ENCODE measurements around the gene COBLL1. TPM values are rescaled to one million over a fixed set of nuclear protein-coding genes. Genes with fewer than 3 reads are reported as not detected.

Gene COBLL1, protein sequence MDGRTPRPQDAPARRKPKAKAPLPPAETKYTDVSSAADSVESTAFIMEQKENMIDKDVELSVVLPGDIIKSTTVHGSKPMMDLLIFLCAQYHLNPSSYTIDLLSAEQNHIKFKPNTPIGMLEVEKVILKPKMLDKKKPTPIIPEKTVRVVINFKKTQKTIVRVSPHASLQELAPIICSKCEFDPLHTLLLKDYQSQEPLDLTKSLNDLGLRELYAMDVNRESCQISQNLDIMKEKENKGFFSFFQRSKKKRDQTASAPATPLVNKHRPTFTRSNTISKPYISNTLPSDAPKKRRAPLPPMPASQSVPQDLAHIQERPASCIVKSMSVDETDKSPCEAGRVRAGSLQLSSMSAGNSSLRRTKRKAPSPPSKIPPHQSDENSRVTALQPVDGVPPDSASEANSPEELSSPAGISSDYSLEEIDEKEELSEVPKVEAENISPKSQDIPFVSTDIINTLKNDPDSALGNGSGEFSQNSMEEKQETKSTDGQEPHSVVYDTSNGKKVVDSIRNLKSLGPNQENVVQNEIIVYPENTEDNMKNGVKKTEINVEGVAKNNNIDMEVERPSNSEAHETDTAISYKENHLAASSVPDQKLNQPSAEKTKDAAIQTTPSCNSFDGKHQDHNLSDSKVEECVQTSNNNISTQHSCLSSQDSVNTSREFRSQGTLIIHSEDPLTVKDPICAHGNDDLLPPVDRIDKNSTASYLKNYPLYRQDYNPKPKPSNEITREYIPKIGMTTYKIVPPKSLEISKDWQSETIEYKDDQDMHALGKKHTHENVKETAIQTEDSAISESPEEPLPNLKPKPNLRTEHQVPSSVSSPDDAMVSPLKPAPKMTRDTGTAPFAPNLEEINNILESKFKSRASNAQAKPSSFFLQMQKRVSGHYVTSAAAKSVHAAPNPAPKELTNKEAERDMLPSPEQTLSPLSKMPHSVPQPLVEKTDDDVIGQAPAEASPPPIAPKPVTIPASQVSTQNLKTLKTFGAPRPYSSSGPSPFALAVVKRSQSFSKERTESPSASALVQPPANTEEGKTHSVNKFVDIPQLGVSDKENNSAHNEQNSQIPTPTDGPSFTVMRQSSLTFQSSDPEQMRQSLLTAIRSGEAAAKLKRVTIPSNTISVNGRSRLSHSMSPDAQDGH
- 2.6 and 3.5 TPM in 2 replicates for total RNA-seq (2014; rRNA removed; shearing (Covaris generic))

- peak; percentile 81 for DNase-seq
- Histone ChIP-seq H3K27me3 (ENCODE audit: control insufficient read depth, insufficient read depth, low read length) (peaks cover 18% of the 10 kb centered on the region), H3K4me3 (ENCODE audit: insufficient read depth, low read depth, low read length) (peak within 1 kb of the TSS; percentile 79), H3K36me3 (replicated peaks; ENCODE audit: control insufficient read depth, insufficient read depth, low read length) (no peaks in the 10 kb centered on the region)
Observed at GRCh38 chr2:164841719-164842623, at the start of gene COBLL1. Gene COBLL1, minus strand, starts transcription at chr2:164841823. Its CDS starts 627 bp downstream, at chr2:164841196.

GRCh38 chr2:164890544-164890943 lies 48.9 kb upstream of the COBLL1 start:
- no peak for DNase-seq
- Histone ChIP-seq H3K27me3 (ENCODE audit: control insufficient read depth, insufficient read depth, low read length) (no peaks in the 10 kb centered on the region), H3K4me3 (ENCODE audit: insufficient read depth, low read depth, low read length) (no peak overlapping the region), H3K36me3 (replicated peaks; ENCODE audit: control insufficient read depth, insufficient read depth, low read length) (no peaks in the 10 kb centered on the region)

DNA sequence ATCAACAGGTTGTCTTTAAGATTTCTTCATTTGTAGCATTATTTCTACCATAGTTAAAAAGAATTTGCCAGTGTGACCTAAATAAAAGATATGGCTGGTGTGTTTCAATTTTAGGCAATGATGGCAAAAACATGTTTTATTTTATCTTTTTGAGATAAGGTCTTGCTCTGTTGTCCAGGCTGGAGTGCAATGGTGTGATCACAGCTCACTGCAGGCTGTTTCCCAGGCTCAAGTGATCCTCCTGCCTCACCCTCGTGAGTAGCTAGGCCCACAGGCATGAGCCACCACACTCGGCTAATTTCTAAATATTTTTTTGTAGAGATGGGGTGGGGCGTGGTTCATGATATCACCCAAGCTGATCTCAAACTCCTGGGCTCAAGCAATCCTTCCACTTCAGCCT lies 47.0 kb upstream of the COBLL1 start:
- no peaks in the 10 kb centered on the region for H3K27me3 ChIP-seq (ENCODE audit: control insufficient read depth, insufficient read depth, low read length)
- no peak for DNase-seq

GRCh38 chr2:164887434-164888144 lies 46.0 kb upstream of the COBLL1 start:
- H3K4me3 ChIP-seq (ENCODE audit: insufficient read depth, low read depth, low read length), result no peak overlapping the region
- no peaks in the 10 kb centered on the region for H3K36me3 ChIP-seq (replicated peaks; ENCODE audit: control insufficient read depth, insufficient read depth, low read length)
- no peak for DNase-seq
- H3K27me3 ChIP-seq (ENCODE audit: control insufficient read depth, insufficient read depth, low read length), result no peaks in the 10 kb centered on the region

More for the DNA sequence above, 47.0 kb upstream of the COBLL1 start:
- H3K4me3 ChIP-seq (ENCODE audit: insufficient read depth, low read depth, low read length), result no peak overlapping the region
- no peaks in the 10 kb centered on the region for H3K36me3 ChIP-seq (replicated peaks; ENCODE audit: control insufficient read depth, insufficient read depth, low read length)

DNA sequence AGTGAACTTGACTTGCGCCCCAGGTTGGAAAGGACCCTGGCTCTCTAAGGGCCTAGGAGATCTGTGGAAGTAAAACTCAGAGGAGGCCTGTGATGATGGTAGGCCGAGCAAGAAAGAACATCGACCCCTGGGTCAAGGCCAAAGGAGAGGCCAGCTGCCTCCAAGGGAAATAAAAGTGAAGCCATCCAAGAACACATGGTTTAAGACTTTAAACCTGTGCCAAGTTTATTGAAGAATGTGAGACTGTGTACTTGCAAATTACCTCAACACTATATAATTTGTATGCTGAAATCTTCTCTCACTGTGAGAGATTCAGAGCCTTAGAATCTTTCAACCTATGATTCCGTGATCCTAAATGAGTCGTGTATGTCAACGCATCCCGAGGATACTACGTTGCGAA lies 40.7 kb upstream of the COBLL1 start:
- H3K4me3 ChIP-seq (ENCODE audit: insufficient read depth, low read depth, low read length), result no peak overlapping the region
- no peaks in the 10 kb centered on the region for H3K27me3 ChIP-seq (ENCODE audit: control insufficient read depth, insufficient read depth, low read length)
- no peak for DNase-seq
- H3K36me3 ChIP-seq (replicated peaks; ENCODE audit: control insufficient read depth, insufficient read depth, low read length), result no peaks in the 10 kb centered on the region

GRCh38 chr2:164881524-164881923 lies 39.9 kb upstream of the COBLL1 start:
- DNase-seq, result no peak

GRCh38 chr2:164879901-164880535 lies 38.4 kb upstream of the COBLL1 start:
- Histone ChIP-seq H3K4me3 (ENCODE audit: insufficient read depth, low read depth, low read length) (no peak overlapping the region), H3K27me3 (ENCODE audit: control insufficient read depth, insufficient read depth, low read length) (no peaks in the 10 kb centered on the region), H3K36me3 (replicated peaks; ENCODE audit: control insufficient read depth, insufficient read depth, low read length) (no peaks in the 10 kb centered on the region)
- no peak for DNase-seq

More at GRCh38 chr2:164881524-164881923, 39.9 kb upstream of the COBLL1 start:
- Histone ChIP-seq H3K4me3 (ENCODE audit: insufficient read depth, low read depth, low read length) (no peak overlapping the region), H3K36me3 (replicated peaks; ENCODE audit: control insufficient read depth, insufficient read depth, low read length) (no peaks in the 10 kb centered on the region), H3K27me3 (ENCODE audit: control insufficient read depth, insufficient read depth, low read length) (no peaks in the 10 kb centered on the region)

DNA sequence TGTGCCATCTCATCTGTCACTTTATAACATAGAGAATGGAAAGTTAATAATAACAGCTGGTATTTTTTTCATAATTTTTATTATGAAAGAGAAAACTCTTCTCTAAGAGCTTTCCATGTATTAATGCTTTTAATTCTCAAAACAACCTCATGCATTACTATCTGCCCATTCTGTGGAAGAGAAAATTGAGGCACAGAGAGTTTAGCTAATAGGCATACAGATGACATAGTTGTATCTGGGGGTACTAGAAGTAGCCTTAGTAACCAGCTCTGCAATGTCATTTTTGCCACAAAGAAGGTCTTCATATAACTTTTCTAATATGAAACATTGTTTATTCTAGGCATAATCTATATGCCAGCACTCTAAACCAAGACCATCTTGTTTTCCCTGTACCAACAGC lies 36.3 kb upstream of the COBLL1 start:
- no peak overlapping the region for H3K4me3 ChIP-seq (ENCODE audit: insufficient read depth, low read depth, low read length)
- DNase-seq, result no peak
- no peaks in the 10 kb centered on the region for H3K36me3 ChIP-seq (replicated peaks; ENCODE audit: control insufficient read depth, insufficient read depth, low read length)
- H3K27me3 ChIP-seq (ENCODE audit: control insufficient read depth, insufficient read depth, low read length), result no peaks in the 10 kb centered on the region

- H3K36me3 ChIP-seq (replicated peaks; ENCODE audit: control insufficient read depth, insufficient read depth, low read length), result no peaks in the 10 kb centered on the region
- no peak overlapping the region for H3K4me3 ChIP-seq (ENCODE audit: insufficient read depth, low read depth, low read length)
- DNase-seq, result no peak
- no peaks in the 10 kb centered on the region for H3K27me3 ChIP-seq (ENCODE audit: control insufficient read depth, insufficient read depth, low read length)
Observed at GRCh38 chr2:164877169-164877568, 35.5 kb upstream of the COBLL1 start.

DNA sequence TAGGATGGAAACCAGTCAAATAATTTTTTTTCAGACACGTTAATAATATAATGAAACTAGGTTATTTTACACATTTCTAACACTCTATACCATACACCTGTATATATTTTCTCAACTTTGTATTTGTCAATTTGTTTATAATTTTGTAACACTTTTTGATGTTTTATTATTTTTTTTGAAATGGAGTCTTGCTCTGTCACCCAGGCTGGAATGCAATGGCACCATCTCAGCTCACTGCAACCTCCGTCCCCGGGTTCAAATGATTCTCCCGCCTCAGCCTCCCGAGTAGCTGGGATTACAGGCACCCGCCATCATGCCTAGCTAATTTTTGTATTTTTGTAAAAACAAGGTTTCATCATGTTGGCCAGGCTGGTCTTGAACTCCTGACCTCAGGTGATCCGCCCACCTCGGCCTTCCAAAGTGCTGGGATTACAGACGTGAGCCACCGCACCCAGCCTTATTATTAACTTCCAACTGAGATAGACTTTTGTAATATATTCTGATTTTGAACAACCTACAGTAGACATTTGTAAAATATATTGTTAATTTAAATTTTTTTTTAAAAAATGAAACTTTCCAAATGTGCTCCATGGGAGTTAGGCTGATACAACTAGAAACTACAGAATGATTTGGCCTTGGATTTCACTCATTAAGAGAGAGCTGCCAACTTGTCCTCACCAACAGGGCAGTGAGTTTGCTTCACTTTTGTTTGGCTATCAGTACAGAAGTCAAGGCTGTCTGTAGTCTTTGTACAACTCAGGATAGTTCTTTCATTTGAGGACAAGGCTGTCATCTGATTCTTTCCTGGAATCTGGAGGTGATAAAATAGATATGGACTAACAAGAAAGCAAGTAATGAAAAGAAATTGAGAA lies 33.9 kb upstream of the COBLL1 start:
- H3K4me3 ChIP-seq (ENCODE audit: insufficient read depth, low read depth, low read length), result no peak overlapping the region
- DNase-seq, result no peak
- H3K27me3 ChIP-seq (ENCODE audit: control insufficient read depth, insufficient read depth, low read length), result no peaks in the 10 kb centered on the region
- H3K36me3 ChIP-seq (replicated peaks; ENCODE audit: control insufficient read depth, insufficient read depth, low read length), result no peaks in the 10 kb centered on the region

DNA sequence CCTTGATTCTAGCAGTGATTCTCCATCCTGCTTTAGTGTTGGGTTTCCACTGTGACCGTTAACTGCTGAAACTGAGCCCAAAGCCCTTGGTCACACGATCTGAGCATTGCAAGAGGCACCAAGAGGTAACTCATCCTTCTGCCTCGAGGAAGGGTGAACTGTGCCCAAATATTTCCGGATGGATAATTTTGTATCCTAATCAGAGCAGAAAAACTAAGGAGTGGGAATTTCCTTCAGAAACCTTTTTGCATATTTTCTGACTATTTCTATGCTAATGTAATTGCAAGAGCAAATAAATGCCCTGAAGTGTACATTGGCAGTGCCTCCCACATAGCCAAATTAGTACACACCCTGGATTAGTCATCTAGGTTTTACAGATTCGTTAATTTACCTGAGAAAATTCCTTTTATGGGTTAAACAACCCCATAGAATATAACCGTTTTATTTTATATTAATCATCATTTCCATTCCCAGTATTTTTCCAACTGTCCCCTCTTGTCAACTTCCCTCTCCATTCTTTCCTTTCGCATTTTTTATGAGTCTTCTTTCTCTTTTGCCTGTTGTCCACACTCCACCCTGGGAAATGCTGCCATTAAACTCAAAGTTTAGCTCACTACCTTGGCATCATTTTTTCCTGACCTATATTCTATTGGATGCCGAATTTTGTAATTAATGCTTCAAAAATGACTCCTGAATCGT lies 31.7 kb upstream of the COBLL1 start:
- Histone ChIP-seq H3K36me3 (replicated peaks; ENCODE audit: control insufficient read depth, insufficient read depth, low read length) (no peaks in the 10 kb centered on the region), H3K4me3 (ENCODE audit: insufficient read depth, low read depth, low read length) (no peak overlapping the region)

DNA sequence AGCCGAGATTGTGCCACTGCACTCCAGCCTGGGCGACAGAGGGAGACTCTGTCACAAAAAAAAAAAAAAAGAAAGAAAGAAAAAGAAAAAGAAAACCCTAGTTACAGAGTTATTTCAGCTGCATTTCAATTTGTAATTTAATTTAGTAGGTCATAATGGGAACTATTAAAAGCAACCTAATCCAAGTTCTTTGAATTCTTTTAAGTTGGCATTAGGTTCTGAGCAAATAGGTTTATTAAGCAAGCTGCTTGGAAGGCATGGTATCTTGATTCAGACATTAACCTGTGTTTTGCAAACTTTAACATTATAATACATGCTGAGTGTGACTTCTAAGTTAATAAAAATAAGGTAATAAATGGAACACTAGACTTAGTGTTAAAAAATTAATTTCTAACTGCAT lies 29.8 kb upstream of the COBLL1 start:
- no peak for DNase-seq
- no peak overlapping the region for H3K4me3 ChIP-seq (ENCODE audit: insufficient read depth, low read depth, low read length)
- no peaks in the 10 kb centered on the region for H3K27me3 ChIP-seq (ENCODE audit: control insufficient read depth, insufficient read depth, low read length)
- no peaks in the 10 kb centered on the region for H3K36me3 ChIP-seq (replicated peaks; ENCODE audit: control insufficient read depth, insufficient read depth, low read length)

More for the DNA sequence above, 31.7 kb upstream of the COBLL1 start:
- H3K27me3 ChIP-seq (ENCODE audit: control insufficient read depth, insufficient read depth, low read length), result no peaks in the 10 kb centered on the region
- no peak for DNase-seq
